SK-N-DZ (cell line): ENCODE results near the gene CATSPER3.

Experiments
- DNase-seq: peaks from one replicate; pipeline ENCODE4 v3.0.0-alpha.2; 2015; ENCODE audit warnings: low spot score

The CATSPER3 gene

GRCh38 chr5:135029477-135030122 is 61.9 kb downstream of the CATSPER3 start:
- DNase-seq = no peak

- no peak for DNase-seq
Observed at GRCh38 chr5:135030123-135030955, 62.6 kb downstream of the CATSPER3 start.

- no peak for DNase-seq
Observed at GRCh38 chr5:135030956-135031812, 63.5 kb downstream of the CATSPER3 start.

- DNase-seq = no peak
Observed at GRCh38 chr5:135031813-135032694, 64.3 kb downstream of the CATSPER3 start.

- DNase-seq = no peak
Observed at GRCh38 chr5:135032695-135032998, 64.9 kb downstream of the CATSPER3 start.

GRCh38 chr5:135032999-135033861 is 65.5 kb downstream of the CATSPER3 start:
- DNase-seq = no peak

- DNase-seq = no peak
Observed at GRCh38 chr5:135033901-135034235, 66.2 kb downstream of the CATSPER3 start, which contains the start of gene PITX1. PITX1 (minus strand) TSS chr5:135034228; CDS start chr5:135033881, 347 bp downstream.

GRCh38 chr5:135034236-135034962 is 66.7 kb downstream of the CATSPER3 start:
- no peak for DNase-seq

- DNase-seq = no peak
Observed at GRCh38 chr5:135034963-135035677, 67.4 kb downstream of the CATSPER3 start.

GRCh38 chr5:135035678-135036030 is 67.9 kb downstream of the CATSPER3 start:
- DNase-seq = no peak

- DNase-seq = no peak
Observed at GRCh38 chr5:135036405-135036804, 68.7 kb downstream of the CATSPER3 start.

GRCh38 chr5:135037519-135038204 is 70.0 kb downstream of the CATSPER3 start:
- no peak for DNase-seq

GRCh38 chr5:135038205-135038812 is 70.6 kb downstream of the CATSPER3 start:
- DNase-seq = no peak

- no peak for DNase-seq
Observed at GRCh38 chr5:135038813-135039270, 71.1 kb downstream of the CATSPER3 start.

GRCh38 chr5:135039271-135040033 is 71.7 kb downstream of the CATSPER3 start:
- DNase-seq = no peak

- DNase-seq = no peak
Observed at GRCh38 chr5:135040034-135040332, 72.3 kb downstream of the CATSPER3 start.
